ENCODE data around the gene KLB.

DNA sequence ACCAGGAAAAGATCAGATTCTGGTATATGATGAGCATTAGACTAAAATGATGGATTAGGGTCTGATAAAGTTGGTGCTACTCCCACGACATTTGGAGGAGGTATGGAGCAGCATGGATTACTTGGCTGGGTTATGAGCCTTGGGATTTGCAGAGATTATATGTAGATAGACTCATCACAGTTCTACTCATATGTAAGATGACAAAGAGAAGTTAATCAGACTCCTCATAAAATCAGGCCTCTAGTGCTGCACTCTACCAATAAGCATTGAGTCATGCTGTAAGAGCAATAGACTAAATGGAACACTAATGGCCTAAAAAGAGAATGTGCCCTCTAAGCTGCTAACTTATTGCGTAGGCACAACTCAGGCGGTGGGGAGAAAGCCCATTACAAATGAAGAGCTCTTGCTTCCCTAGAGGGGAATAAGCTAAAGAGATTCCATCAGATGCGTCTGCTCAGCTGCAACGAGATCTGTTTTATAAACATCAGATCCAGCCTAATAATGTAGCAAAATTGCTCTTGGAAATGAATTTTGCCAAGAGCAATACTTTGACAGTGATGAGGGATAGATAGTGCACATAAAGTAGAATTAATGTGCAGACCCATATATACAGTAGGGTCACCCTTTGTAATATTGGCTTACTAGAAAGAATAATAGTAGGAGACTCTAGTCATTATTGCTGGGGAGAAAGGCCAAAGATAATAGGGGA, 69.6 kb downstream of the KLB start:
- TF ChIP-seq, protein P1, sequence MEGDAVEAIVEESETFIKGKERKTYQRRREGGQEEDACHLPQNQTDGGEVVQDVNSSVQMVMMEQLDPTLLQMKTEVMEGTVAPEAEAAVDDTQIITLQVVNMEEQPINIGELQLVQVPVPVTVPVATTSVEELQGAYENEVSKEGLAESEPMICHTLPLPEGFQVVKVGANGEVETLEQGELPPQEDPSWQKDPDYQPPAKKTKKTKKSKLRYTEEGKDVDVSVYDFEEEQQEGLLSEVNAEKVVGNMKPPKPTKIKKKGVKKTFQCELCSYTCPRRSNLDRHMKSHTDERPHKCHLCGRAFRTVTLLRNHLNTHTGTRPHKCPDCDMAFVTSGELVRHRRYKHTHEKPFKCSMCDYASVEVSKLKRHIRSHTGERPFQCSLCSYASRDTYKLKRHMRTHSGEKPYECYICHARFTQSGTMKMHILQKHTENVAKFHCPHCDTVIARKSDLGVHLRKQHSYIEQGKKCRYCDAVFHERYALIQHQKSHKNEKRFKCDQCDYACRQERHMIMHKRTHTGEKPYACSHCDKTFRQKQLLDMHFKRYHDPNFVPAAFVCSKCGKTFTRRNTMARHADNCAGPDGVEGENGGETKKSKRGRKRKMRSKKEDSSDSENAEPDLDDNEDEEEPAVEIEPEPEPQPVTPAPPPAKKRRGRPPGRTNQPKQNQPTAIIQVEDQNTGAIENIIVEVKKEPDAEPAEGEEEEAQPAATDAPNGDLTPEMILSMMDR (IDR thresholded peaks at IDR 0.05) = no peak
- no peak for TF ChIP-seq POLR2A (IDR thresholded peaks at IDR 0.05)
